Measurements from ENCODE around the gene TAS2R16. TPM values are rescaled to one million over a fixed set of nuclear protein-coding genes. Genes with fewer than 3 reads are reported as not detected.

The TAS2R16 gene
- total RNA-seq, 1 experiment from 2014 or later: not detected

DNA sequence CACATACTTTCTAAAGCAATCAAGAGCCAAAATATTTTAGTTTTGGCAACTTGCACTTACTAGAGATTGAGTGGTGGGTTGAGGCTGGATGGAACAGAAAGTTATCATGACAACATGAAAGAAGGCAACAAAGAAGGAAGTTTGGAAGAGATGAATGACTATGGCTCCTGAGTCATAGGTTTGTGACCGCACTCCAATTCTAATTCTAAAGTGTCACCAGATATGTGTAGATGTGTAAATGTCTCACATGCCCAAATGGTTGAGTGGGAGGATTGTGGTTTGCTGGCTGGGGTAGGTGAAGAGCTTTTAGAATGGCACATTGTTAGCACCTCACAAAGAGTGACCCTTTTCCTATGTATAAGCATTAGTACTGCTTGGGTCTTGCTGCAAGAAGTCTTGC, 20.2 kb downstream of the TAS2R16 start:
- Histone ChIP-seq H3K79me2 (ENCODE audit: insufficient read depth, low read length) (no peaks in the 10 kb centered on the region), H2BK120ac (ENCODE audit: low read depth, low read length, poor library complexity, severe bottlenecking) (no peak overlapping the region), H2BK12ac (ENCODE audit: insufficient read length, low read depth, low read length) (no peak overlapping the region), H3K4me2 (ENCODE audit: insufficient read depth, insufficient read length, low read length) (no peak overlapping the region), H3K9me3 (ENCODE audit: control insufficient read depth, low read depth, low read length) (no peaks in the 10 kb centered on the region), H3K18ac (ENCODE audit: insufficient read length, low read depth, low read length) (no peak overlapping the region), H3K56ac (ENCODE audit: insufficient read length, low read depth, low read length) (no peak overlapping the region), H4K5ac (ENCODE audit: insufficient read length, low read depth, low read length) (no peak overlapping the region), H2BK15ac (ENCODE audit: low read depth, low read length) (no peak overlapping the region), H2BK5ac (ENCODE audit: insufficient read length, low read length) (no peak overlapping the region), H3T11ph (ENCODE audit: low read length) (no peak overlapping the region), H4K20me1 (ENCODE audit: control insufficient read depth, insufficient read depth, insufficient read length) (no peaks in the 10 kb centered on the region), H4K91ac (ENCODE audit: insufficient read length, low read depth, low read length) (no peak overlapping the region), H3K23ac (ENCODE audit: insufficient read length, low read depth, low read length) (no peak overlapping the region), H3K79me1 (ENCODE audit: insufficient read depth, low read depth, low read length, poor library complexity, severe bottlenecking) (no peaks in the 10 kb centered on the region), H4K8ac (replicated peaks; ENCODE audit: insufficient read length, low read depth, low read length) (no peak overlapping the region), H2BK20ac (ENCODE audit: low read depth, low read length, poor library complexity, severe bottlenecking) (no peak overlapping the region), H3K9ac (ENCODE audit: extremely low read depth, insufficient read length, low read length) (no peak overlapping the region), H3K4me1 (ENCODE audit: insufficient read depth, low read length) (peaks cover 2% of the 10 kb centered on the region; the same call in 1 of the 2 replicates), H2AFZ (ENCODE audit: low read length) (no peak overlapping the region), H3K23me2 (ENCODE audit: insufficient read length, low read depth, low read length, poor library complexity, severe bottlenecking) (no peaks in the 10 kb centered on the region), H3K27ac (ENCODE audit: insufficient read length, low read depth, low read length) (no peak overlapping the region), H3K27me3 (ENCODE audit: insufficient read depth, low read length) (no peaks in the 10 kb centered on the region), H2AK5ac (ENCODE audit: insufficient read length, low read length) (no peak overlapping the region), H3K14ac (ENCODE audit: insufficient read depth, low read length) (no peak overlapping the region), H3K4ac (ENCODE audit: low read depth, low read length) (no peak overlapping the region)
- WGBS (ENCODE audit: extremely low coverage, insufficient read length, low lambda C conversion rate): no CpG with 5 or more reads among the region's 1 CpG
- no peak for DNase-seq
- TF ChIP-seq, protein P1, sequence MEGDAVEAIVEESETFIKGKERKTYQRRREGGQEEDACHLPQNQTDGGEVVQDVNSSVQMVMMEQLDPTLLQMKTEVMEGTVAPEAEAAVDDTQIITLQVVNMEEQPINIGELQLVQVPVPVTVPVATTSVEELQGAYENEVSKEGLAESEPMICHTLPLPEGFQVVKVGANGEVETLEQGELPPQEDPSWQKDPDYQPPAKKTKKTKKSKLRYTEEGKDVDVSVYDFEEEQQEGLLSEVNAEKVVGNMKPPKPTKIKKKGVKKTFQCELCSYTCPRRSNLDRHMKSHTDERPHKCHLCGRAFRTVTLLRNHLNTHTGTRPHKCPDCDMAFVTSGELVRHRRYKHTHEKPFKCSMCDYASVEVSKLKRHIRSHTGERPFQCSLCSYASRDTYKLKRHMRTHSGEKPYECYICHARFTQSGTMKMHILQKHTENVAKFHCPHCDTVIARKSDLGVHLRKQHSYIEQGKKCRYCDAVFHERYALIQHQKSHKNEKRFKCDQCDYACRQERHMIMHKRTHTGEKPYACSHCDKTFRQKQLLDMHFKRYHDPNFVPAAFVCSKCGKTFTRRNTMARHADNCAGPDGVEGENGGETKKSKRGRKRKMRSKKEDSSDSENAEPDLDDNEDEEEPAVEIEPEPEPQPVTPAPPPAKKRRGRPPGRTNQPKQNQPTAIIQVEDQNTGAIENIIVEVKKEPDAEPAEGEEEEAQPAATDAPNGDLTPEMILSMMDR (conservative IDR thresholded peaks at IDR 0.05): no peak
- no peak overlapping the region for H3K27ac Mint-ChIP-seq
- H3K27me3 Mint-ChIP-seq (ENCODE audit: low read depth): no peaks in the 10 kb centered on the region
- H3K4me1 Mint-ChIP-seq: peaks cover 0 to 12% of the 10 kb centered on the region in 2 experiments; a peak in 2 of 4 replicates
- H3K9me3 Mint-ChIP-seq: no peaks in the 10 kb centered on the region; a peak in 1 of 5 replicates
- H3K4me3 Mint-ChIP-seq: no peak overlapping the region
- H3K36me3 Mint-ChIP-seq (ENCODE audit: insufficient read depth in 1 of 3, low read depth in 3 of 3): no peaks in the 10 kb centered on the region
